MM.1S (cell line): ENCODE measurements around the gene SFSWAP.
"Not testable (repeated sequence)": the region's sequence is repeated elsewhere in the genome, so short reads cannot be mapped to it uniquely, and the experiment has no call there.

ENCODE experiments used
- DNase-seq: peaks from one replicate; pipeline ENCODE4 v3.0.0-alpha.2; 2015
- H2AFZ ChIP-seq: fragments of 300-600 bp; sonication (generic); 2 replicates; pipeline ENCODE4 v1.6.0; 2016; ENCODE audit warnings: antibody characterized with exemption, low read length
- H3F3A ChIP-seq: fragments of 300-600 bp; sonication (generic); 2 replicates; pipeline ENCODE4 v1.6.1; 2016; ENCODE audit warnings: mild to moderate bottlenecking, antibody characterized with exemption, low read length, moderate library complexity, mixed read lengths; ENCODE audit not compliant: insufficient read depth
- H3K27ac ChIP-seq: fragments of 300-600 bp; sonication (generic); 2 replicates; pipeline ENCODE4 v1.5.1; 2016; ENCODE audit warnings: mild to moderate bottlenecking, low read length
- H3K27me3 ChIP-seq: fragments of 300-600 bp; sonication (generic); replicated peaks from 2 replicates; pipeline ENCODE4 v1.6.0; 2016; ENCODE audit warnings: low read length; ENCODE audit not compliant: insufficient read depth
- H3K36me3 ChIP-seq: fragments of 300-600 bp; sonication (generic); replicated peaks from 2 replicates; pipeline ENCODE4 v1.6.1; 2016; ENCODE audit warnings: mild to moderate bottlenecking, low read length, mixed read lengths; ENCODE audit not compliant: insufficient read depth
- H3K4me1 ChIP-seq: fragments of 300-600 bp; sonication (generic); 2 replicates; pipeline ENCODE4 v1.6.1; 2016; ENCODE audit warnings: low read length, mixed read lengths
- H3K4me2 ChIP-seq: fragments of 300-600 bp; sonication (generic); 2 replicates; pipeline ENCODE4 v1.6.0; 2016; ENCODE audit warnings: low read depth, low read length
- H3K4me3 ChIP-seq: fragments of 300-600 bp; sonication (generic); 2 replicates; pipeline ENCODE4 v1.5.1; 2016; ENCODE audit warnings: low read length, mixed read lengths
- H3K79me2 ChIP-seq: fragments of 300-600 bp; sonication (generic); 2 replicates; pipeline ENCODE4 v1.6.1; 2016; ENCODE audit warnings: mixed run types, low read length, mixed read lengths
- H3K9ac ChIP-seq: fragments of 300-600 bp; sonication (generic); 2 replicates; pipeline ENCODE4 v1.6.1; 2016; ENCODE audit warnings: low read length, mixed read lengths
- H3K9me2 ChIP-seq: fragments of 300-600 bp; sonication (generic); replicated peaks from 2 replicates; pipeline ENCODE4 v1.6.1; 2016; ENCODE audit warnings: mild to moderate bottlenecking, low read length, mixed read lengths; ENCODE audit not compliant: insufficient read depth
- H3K9me3 ChIP-seq: fragments of 300-600 bp; sonication (generic); replicated peaks from 2 replicates; pipeline ENCODE4 v1.6.1; 2016; ENCODE audit warnings: mild to moderate bottlenecking, low read length, mixed read lengths; ENCODE audit not compliant: insufficient read depth
- H4K20me1 ChIP-seq: fragments of 300-600 bp; sonication (generic); 2 replicates; pipeline ENCODE4 v1.6.1; 2016; ENCODE audit warnings: mild to moderate bottlenecking, low read length, moderate library complexity, mixed read lengths; ENCODE audit not compliant: insufficient read depth
- EZH2 ChIP-seq: fragments of 300-600 bp; sonication (generic); optimal IDR thresholded peaks from 2 replicates; pipeline ENCODE3; 2017; ENCODE audit warnings: low read depth, mild to moderate bottlenecking, antibody characterized with exemption, low read length, mixed read lengths
- EZH2phosphoT487 ChIP-seq: fragments of 300-600 bp; sonication (generic); IDR thresholded peaks from 2 replicates; pipeline ENCODE4 v1.6.1; 2018; ENCODE audit warnings: antibody characterized with exemption, low read length
- TF ChIP-seq, protein P1 (sequence below): fragments of 300-600 bp; sonication (generic); IDR thresholded peaks from 2 replicates; pipeline ENCODE4 v1.5.1; 2016; ENCODE audit warnings: antibody characterized with exemption, low read length, mixed read lengths

The SFSWAP gene

DNA sequence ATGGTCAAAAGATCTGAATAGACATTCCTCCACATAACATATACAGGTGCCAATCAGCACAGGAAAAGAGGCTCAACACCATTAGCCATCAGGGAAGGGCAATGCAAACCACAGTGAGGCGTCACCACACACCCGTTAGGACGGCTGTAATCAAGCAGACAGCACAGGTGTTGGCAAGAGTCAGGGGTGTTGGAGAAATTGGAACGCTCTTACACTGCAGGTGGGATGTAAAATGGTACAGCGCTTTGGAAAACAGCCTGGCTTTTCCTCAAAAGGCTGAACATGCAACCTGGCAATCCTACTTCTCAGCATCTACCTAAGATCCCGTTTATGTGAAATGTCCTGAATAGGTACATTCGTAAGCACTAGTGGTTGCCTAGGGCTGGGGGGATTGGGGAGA is 95.8 kb downstream of the SFSWAP start:
- no peak for DNase-seq
- H3F3A ChIP-seq: no peaks in the 10 kb centered on the region
- no peaks in the 10 kb centered on the region for H3K4me1 ChIP-seq
- no peaks in the 10 kb centered on the region for H3K9me2 ChIP-seq
- H3K27ac ChIP-seq: no peak overlapping the region
- H3K4me3 ChIP-seq: no peak overlapping the region
- no peaks in the 10 kb centered on the region for H3K79me2 ChIP-seq
- H2AFZ ChIP-seq: no peak overlapping the region
- no peak overlapping the region for H3K9ac ChIP-seq
- H3K27me3 ChIP-seq: no peaks in the 10 kb centered on the region
- H3K9me3 ChIP-seq: no peaks in the 10 kb centered on the region
- TF ChIP-seq EZH2 (no peak), EZH2phosphoT487 (no peak)
- TF ChIP-seq, protein P1, sequence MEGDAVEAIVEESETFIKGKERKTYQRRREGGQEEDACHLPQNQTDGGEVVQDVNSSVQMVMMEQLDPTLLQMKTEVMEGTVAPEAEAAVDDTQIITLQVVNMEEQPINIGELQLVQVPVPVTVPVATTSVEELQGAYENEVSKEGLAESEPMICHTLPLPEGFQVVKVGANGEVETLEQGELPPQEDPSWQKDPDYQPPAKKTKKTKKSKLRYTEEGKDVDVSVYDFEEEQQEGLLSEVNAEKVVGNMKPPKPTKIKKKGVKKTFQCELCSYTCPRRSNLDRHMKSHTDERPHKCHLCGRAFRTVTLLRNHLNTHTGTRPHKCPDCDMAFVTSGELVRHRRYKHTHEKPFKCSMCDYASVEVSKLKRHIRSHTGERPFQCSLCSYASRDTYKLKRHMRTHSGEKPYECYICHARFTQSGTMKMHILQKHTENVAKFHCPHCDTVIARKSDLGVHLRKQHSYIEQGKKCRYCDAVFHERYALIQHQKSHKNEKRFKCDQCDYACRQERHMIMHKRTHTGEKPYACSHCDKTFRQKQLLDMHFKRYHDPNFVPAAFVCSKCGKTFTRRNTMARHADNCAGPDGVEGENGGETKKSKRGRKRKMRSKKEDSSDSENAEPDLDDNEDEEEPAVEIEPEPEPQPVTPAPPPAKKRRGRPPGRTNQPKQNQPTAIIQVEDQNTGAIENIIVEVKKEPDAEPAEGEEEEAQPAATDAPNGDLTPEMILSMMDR: no peak
- no peaks in the 10 kb centered on the region for H4K20me1 ChIP-seq
- H3K36me3 ChIP-seq: no peaks in the 10 kb centered on the region
- H3K4me2 ChIP-seq: no peak overlapping the region

DNA sequence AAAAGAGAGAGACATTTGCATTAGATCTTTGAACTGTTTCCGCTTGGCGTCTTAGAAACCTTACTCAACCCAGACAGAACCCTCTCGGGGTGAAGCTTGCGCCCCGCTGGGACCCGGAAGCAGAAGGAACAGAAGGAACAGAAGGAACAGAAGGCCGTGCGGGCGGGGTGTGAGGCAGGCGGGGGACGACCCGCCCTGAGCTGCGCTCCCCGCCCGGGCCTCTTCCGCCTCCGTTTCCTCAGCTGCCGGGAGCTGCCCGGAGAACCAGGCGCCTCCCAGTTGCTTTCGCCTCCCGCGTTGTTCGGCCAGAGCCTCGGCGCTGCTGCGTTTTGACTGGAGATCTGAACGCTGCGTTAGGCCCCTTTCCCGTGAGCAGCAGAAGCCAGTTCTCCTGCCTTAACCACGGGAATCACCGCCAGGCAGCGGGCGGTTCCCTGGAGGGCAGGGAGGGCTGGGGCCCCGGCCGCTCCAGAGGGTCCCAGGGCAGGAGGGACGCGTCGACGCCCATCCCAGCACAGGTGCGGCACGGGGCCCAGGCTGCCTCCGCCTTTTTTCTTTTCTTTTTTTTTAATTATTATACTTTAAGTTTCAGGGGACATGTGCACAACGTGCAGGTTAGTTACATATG is 98.0 kb downstream of the SFSWAP start:
- Histone ChIP-seq H3K9me3 (no peaks in the 10 kb centered on the region), H3K27ac (no peak overlapping the region), H3K27me3 (no peaks in the 10 kb centered on the region), H3K4me3 (no peak overlapping the region; the same call in 1 of the 2 replicates), H3K79me2 (no peaks in the 10 kb centered on the region), H3K36me3 (no peaks in the 10 kb centered on the region), H3K9me2 (no peaks in the 10 kb centered on the region), H3K4me1 (no peaks in the 10 kb centered on the region), H4K20me1 (no peaks in the 10 kb centered on the region), H2AFZ (peak overlapping the region; percentile 51; the same call in 1 of the 2 replicates), H3K4me2 (peak overlapping the region; percentile 24; the same call in 1 of the 2 replicates), H3K9ac (no peak overlapping the region), H3F3A (no peaks in the 10 kb centered on the region)
- no peak for DNase-seq
- TF ChIP-seq, protein P1: no peak
- TF ChIP-seq EZH2phosphoT487 (no peak), EZH2 (no peak)

DNA sequence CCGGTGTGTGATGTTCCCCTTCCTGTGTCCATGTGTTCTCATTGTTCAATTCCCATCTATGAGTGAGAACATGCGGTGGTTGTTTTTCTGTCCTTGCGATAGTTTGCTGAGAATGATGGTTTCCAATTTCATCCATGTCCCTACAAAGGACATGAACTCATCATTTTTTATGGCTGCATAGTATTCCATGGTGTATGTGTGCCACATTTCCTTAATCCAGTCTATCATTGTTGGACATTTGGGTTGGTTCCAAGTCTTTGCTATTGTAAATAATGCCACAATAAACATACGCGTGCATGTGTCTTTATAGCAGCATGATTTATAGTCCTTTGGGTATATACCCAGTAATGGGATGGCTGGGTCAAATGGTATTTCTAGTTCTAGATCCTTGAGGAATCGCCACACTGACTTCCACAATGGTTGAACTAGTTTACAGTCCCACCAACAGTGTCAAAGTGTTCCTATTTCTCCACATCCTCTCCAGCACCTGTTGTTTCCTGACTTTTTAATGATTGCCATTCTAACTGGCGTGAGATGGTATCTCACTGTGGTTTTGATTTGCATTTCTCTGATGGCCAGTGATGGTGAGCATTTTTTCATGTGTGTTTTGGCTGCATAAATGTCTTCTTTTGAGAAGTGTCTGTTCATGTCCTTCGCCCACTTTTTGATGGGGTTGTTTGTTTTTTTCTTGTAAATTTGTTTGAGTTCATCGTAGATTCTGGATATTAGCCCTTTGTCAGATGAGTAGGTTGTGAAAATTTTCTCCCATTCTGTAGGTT is 98.8 kb downstream of the SFSWAP start:
- H3K4me1 ChIP-seq, H3K79me2 ChIP-seq, H3K4me3 ChIP-seq, H3F3A ChIP-seq, H3K9me3 ChIP-seq, H3K9ac ChIP-seq, H2AFZ ChIP-seq, H4K20me1 ChIP-seq, H3K9me2 ChIP-seq, H3K27me3 ChIP-seq, H3K27ac ChIP-seq, H3K4me2 ChIP-seq, H3K36me3 ChIP-seq, DNase-seq: not testable (repeated sequence)

DNA sequence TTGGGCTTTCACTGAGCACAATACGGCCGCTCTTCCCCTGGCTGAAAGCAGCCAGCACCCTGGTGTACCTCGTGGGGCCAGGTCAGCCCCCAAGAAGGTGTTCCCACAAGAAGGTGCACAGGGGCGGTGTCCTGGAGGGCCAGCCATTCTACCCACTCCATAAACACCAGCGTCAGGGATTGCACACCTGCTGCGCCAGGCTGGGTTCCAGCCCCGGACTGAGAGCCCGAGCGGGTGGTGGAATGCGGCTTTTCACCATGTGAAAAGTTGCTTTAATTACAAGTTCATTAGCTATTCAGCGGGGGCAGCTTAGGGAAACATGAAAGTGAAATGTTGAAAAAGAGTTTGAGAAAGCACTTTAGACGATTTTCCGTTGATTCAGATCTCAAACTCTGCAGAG is 99.8 kb downstream of the SFSWAP start:
- Histone ChIP-seq H3K4me1 (no peaks in the 10 kb centered on the region), H3K36me3 (no peaks in the 10 kb centered on the region), H3K9me2 (no peaks in the 10 kb centered on the region), H2AFZ (no peak overlapping the region), H3K4me3 (no peak overlapping the region), H3K9me3 (no peaks in the 10 kb centered on the region), H3K4me2 (no peak overlapping the region), H3K79me2 (no peaks in the 10 kb centered on the region), H3K27ac (no peak overlapping the region), H3K9ac (no peak overlapping the region), H4K20me1 (no peaks in the 10 kb centered on the region), H3K27me3 (no peaks in the 10 kb centered on the region), H3F3A (no peaks in the 10 kb centered on the region)
- TF ChIP-seq, protein P1: no peak
- TF ChIP-seq EZH2phosphoT487 (no peak), EZH2 (no peak)
- no peak for DNase-seq
